PFSK-1 (cell line): ENCODE measurements around the gene RASA3.

Experiments used
- FOXP2 ChIP-seq: optimal IDR thresholded peaks from 2 replicates; pipeline ENCODE3; 2011; ENCODE audit warnings: borderline replicate concordance, control low read depth, inconsistent platforms; ENCODE audit not compliant: insufficient read depth; ENCODE audit errors: extremely low read length, extremely low read depth
- POLR2AphosphoS5 ChIP-seq: IDR thresholded peaks from 2 replicates; pipeline ENCODE4 v1.6.1; 2012; ENCODE audit warnings: low read depth, mild to moderate bottlenecking, control low read depth, low read length, moderate library complexity
- SIN3A ChIP-seq: IDR thresholded peaks from 2 replicates; pipeline ENCODE4 v1.6.1; 2012; ENCODE audit warnings: mild to moderate bottlenecking, low read length, moderate library complexity, borderline replicate concordance; ENCODE audit not compliant: insufficient read depth
- TAF1 ChIP-seq: IDR thresholded peaks from 2 replicates; pipeline ENCODE4 v1.6.1; 2012; ENCODE audit warnings: low read length, control low read depth, borderline replicate concordance; ENCODE audit not compliant: insufficient read depth
- TF ChIP-seq, protein P1 (sequence below), 2 experiments: IDR thresholded peaks; 2 replicates each; pipeline versions ENCODE4 v1.6.1 to v1.8.0; 2011 to 2012; ENCODE audit warnings: low read depth in 2 of 2, low read length in 2 of 2, control low read depth in 1 of 2, inconsistent platforms in 1 of 2, mild to moderate bottlenecking in 1 of 2, moderate library complexity in 1 of 2; ENCODE audit not compliant: insufficient read depth in 1 of 2

The RASA3 gene

DNA sequence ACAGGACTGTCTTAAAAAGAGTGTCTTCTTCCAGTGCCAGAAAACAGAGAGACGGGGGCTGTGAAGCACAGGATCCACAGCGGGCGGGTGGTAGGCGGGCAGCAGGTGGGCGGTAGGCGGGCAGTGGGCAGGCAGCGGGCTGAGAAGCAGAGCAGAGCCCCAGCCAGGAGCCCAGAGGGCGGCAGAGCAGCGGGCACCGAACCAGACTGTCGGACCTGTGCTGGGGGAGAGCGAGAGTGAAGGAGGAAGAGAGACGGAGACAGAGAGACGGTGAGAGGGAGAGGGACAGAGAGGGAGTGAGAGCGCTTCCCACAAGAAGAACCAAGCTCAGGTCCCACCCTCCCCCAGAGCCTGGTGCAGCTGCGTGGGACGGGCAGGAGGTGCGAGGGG is 30.3 kb downstream of the RASA3 start:
- no peak for TF ChIP-seq FOXP2
- TF ChIP-seq POLR2AphosphoS5: no peak
- TF ChIP-seq TAF1: no peak
- TF ChIP-seq, protein P1, sequence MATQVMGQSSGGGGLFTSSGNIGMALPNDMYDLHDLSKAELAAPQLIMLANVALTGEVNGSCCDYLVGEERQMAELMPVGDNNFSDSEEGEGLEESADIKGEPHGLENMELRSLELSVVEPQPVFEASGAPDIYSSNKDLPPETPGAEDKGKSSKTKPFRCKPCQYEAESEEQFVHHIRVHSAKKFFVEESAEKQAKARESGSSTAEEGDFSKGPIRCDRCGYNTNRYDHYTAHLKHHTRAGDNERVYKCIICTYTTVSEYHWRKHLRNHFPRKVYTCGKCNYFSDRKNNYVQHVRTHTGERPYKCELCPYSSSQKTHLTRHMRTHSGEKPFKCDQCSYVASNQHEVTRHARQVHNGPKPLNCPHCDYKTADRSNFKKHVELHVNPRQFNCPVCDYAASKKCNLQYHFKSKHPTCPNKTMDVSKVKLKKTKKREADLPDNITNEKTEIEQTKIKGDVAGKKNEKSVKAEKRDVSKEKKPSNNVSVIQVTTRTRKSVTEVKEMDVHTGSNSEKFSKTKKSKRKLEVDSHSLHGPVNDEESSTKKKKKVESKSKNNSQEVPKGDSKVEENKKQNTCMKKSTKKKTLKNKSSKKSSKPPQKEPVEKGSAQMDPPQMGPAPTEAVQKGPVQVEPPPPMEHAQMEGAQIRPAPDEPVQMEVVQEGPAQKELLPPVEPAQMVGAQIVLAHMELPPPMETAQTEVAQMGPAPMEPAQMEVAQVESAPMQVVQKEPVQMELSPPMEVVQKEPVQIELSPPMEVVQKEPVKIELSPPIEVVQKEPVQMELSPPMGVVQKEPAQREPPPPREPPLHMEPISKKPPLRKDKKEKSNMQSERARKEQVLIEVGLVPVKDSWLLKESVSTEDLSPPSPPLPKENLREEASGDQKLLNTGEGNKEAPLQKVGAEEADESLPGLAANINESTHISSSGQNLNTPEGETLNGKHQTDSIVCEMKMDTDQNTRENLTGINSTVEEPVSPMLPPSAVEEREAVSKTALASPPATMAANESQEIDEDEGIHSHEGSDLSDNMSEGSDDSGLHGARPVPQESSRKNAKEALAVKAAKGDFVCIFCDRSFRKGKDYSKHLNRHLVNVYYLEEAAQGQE (IDR thresholded peaks at IDR 0.05; ENCODE audit: insufficient read depth in 1 of 2, low read depth in 2 of 2, low read length in 2 of 2): no peak
- no peak for TF ChIP-seq SIN3A

DNA sequence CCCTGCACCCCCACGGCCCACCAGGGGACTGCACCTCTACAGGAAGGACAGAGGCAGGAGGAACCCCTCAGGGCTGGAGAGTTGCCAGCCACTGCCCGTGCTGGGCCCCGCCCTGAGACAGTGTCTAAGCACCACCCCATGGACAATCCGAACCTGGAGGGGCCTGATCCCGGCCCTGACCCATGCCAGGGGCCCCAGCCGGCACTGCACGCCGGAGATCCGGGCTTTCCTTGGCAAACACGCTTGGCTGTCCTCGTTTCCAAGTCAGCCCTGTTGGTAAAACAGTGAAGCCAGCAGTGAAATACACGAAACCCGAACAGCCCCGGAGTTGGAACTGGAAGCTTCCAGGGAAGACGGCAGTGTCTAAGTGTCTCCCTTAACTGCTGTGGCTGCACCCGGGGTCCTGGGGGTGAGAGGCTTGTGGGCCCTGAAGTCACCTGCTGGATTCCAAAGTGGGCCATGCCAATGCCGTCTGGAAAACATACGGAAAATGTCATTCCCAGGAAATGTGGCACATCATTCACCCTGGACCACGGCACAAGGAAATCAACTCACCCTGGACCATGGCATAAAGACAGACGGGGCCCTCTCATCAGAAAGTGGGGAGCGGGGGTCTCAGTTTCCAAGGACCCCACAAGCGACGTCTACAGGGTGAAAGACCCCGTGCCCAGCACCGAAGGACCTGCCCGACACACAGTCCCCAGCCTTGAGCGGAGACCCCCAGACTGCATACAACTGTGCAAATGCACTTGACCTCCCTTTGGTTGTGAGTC is 30.9 kb downstream of the RASA3 start:
- TF ChIP-seq SIN3A (no peak), POLR2AphosphoS5 (no peak), FOXP2 (no peak), TAF1 (no peak)
- TF ChIP-seq, protein P1 (IDR thresholded peaks at IDR 0.05; ENCODE audit: insufficient read depth in 1 of 2, low read depth in 2 of 2, low read length in 2 of 2): no peak

DNA sequence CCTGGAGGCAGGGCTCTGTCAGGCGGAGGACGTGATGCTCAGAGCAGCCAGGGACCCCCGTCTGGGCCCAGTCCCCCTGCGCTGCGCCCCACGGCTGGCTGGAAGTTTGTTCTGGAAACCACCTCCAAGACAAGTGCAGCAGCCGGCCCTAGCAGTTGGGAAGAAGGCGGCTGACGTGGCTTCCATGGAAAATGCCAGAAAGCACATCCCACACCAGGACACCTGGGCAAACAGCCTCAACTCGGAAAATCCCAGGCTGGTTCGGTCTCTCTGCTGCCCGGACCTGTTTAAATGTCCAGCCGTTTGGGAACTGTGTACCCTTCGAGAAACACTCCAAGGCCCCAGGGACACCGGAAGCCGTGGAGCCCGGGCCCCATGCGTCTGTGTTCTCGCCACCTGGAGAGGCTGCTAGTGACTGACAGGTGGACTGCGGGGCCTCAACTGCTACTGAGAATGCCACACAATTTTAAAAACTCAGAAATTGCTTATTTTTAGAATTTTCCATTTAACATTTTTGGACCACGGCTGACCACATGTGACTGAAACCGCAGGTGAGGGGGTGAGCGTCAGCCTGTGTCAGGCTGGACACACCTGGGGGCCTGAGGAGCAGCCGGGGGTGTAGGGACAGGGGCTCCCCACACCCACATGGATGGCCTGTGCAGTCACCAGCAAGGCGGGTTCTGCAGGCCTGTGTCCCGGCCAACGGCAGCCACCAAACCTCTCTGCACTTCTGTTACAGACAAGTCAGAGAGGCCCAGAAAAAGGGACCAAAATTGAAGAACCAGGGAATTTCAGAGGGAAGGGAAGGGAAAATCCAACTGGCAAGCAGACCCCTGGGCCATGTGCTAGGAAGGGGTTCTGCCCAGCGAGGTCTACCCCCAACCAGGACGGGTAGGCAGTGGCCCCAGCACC is 31.7 kb downstream of the RASA3 start:
- TF ChIP-seq, protein P1 (IDR thresholded peaks at IDR 0.05; ENCODE audit: insufficient read depth in 1 of 2, low read depth in 2 of 2, low read length in 2 of 2): no peak
- TF ChIP-seq TAF1: no peak
- no peak for TF ChIP-seq SIN3A
- no peak for TF ChIP-seq FOXP2
- no peak for TF ChIP-seq POLR2AphosphoS5

DNA sequence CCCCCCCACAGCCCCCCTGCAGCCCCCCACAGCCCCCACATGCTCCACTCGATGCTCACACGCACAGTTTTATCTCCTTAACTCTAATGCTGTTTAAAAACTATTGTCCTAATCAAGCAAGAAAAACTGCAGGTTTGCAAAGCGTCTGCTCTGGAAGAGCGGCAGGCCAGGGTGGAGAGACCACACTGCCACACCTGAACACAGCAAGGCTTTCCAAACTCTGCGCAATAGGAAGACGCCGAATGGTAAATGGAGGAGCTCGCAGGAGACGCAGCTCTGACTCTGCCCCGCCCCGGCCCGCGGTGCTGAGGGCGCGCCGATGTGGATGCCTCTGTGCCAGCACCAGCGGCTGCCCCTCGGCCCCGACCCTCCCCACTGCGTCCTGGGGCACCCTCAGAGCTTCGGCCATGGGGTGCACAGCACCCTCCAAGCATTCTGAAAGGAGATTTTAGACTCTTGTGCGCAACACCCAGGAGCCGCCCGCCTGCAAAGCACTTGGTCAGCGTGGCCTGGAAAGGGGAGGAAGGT is 32.4 kb downstream of the RASA3 start:
- TF ChIP-seq FOXP2 (no peak), TAF1 (no peak), POLR2AphosphoS5 (no peak), SIN3A (no peak)
- TF ChIP-seq, protein P1 (IDR thresholded peaks at IDR 0.05; ENCODE audit: insufficient read depth in 1 of 2, low read depth in 2 of 2, low read length in 2 of 2): no peak
